Endothelial cell of umbilical vein (primary cell): ENCODE measurements around the gene LILRA2. TPM values are rescaled to one million over a fixed set of nuclear protein-coding genes. Genes with fewer than 3 reads are reported as not detected.

Experiments
- BruUV-seq: library from RNA; stranded (reverse); fragments of 400-500 nt; replicated peaks from 2 replicates; lab custom pipeline; 2021; lab: Mats Ljungman, UMichigan
- CTCF ChIA-PET: fragments of 300-600, 350-600 bp; sonication (Branson Sonifier 250); formaldehyde crosslinking; loops from one replicate; lab custom pipeline; 2021; ENCODE audit warnings: antibody characterized with exemption, inconsistent platforms; lab: Charles Lee
- POLR2A ChIA-PET: fragments of 300-600, 350-600 bp; sonication (Branson Sonifier 250); formaldehyde crosslinking; loops from one replicate; lab custom pipeline; 2021; ENCODE audit warnings: antibody characterized with exemption, inconsistent platforms; lab: Charles Lee
- DNase-seq: peaks from one replicate; pipeline ENCODE4 v3.0.0-alpha.2; 2011; ENCODE audit warnings: low read depth, low spot score
- FAIRE-seq: peaks from 2 replicates; lab custom pipeline; 2011; peaks lifted over from hg19 to GRCh38; lab: Jason Lieb, UNC
- H2AFZ ChIP-seq: 2 replicates; pipeline ENCODE4 v1.6.0; 2012; ENCODE audit warnings: low read depth, low read length, control low read depth, inconsistent platforms
- H3K27ac ChIP-seq: 2 replicates; pipeline ENCODE4 v1.5.1; 2011; ENCODE audit warnings: low read depth, mild to moderate bottlenecking, control low read depth, low read length, moderate library complexity; ENCODE audit not compliant: insufficient read depth
- H3K27me3 ChIP-seq, 2 experiments: 2 replicates each; pipeline versions ENCODE4 v1.6.0 to v1.6.1; 2011; ENCODE audit warnings: low read length in 2 of 2, mixed read lengths in 1 of 2; ENCODE audit not compliant: control insufficient read depth in 2 of 2, insufficient read depth in 2 of 2
- H3K36me3 ChIP-seq, 2 experiments: 2 replicates in 1 of 2; 3 replicates in 1 of 2; pipeline ENCODE4 v1.5.1; 2011; ENCODE audit warnings: low read length in 2 of 2, mild to moderate bottlenecking in 1 of 2, moderate library complexity in 1 of 2; ENCODE audit not compliant: control insufficient read depth in 2 of 2, insufficient read depth in 2 of 2; ENCODE audit errors: extremely low read depth in 1 of 2
- H3K4me1 ChIP-seq: 3 replicates; pipeline ENCODE4 v1.5.1; 2011; ENCODE audit warnings: mild to moderate bottlenecking, low read length; ENCODE audit not compliant: control insufficient read depth, insufficient read depth; ENCODE audit errors: extremely low read depth
- H3K4me2 ChIP-seq: 2 replicates; pipeline ENCODE4 v1.6.1; 2011; ENCODE audit warnings: low read length, control low read depth, mixed read lengths; ENCODE audit not compliant: insufficient read depth
- H3K4me3 ChIP-seq, 3 experiments: fragments of 200-600 bp in 1 of 3; sonication (generic), shearing (Covaris generic) in 1 of 3; replicated peaks in 1 of 3; 2 replicates each; pipeline ENCODE4 v1.5.1; 2011 to 2016; ENCODE audit warnings: control low read depth in 3 of 3, low read length in 3 of 3, mild to moderate bottlenecking in 2 of 3, inconsistent platforms in 1 of 3, low read depth in 1 of 3, moderate library complexity in 1 of 3; ENCODE audit not compliant: insufficient read depth in 1 of 3
- H3K79me2 ChIP-seq: 2 replicates; pipeline ENCODE4 v1.6.0; 2012; ENCODE audit warnings: low read length, inconsistent platforms; ENCODE audit not compliant: control insufficient read depth, insufficient read depth
- H3K9ac ChIP-seq: replicated peaks from 2 replicates; pipeline ENCODE3; 2011; ENCODE audit warnings: low read length, control low read depth; ENCODE audit not compliant: insufficient read depth; ENCODE audit errors: extremely low read depth
- H3K9me1 ChIP-seq: replicated peaks from 3 replicates; pipeline ENCODE4 v1.6.0; 2011; ENCODE audit warnings: mild to moderate bottlenecking, low read length; ENCODE audit not compliant: control insufficient read depth, insufficient read depth; ENCODE audit errors: extremely low read depth
- H3K9me3 ChIP-seq: replicated peaks from 2 replicates; pipeline ENCODE4 v1.5.1; 2012; ENCODE audit warnings: low read length, inconsistent platforms; ENCODE audit not compliant: control insufficient read depth, insufficient read depth
- H4K20me1 ChIP-seq: replicated peaks from 2 replicates; pipeline ENCODE3; 2011; ENCODE audit warnings: mild to moderate bottlenecking, low read length; ENCODE audit not compliant: control insufficient read depth, insufficient read depth; ENCODE audit errors: extremely low read depth
- CTCF ChIP-seq, 2 donors: IDR thresholded peaks; 1 replicate in 1 of 2; 2 replicates in 1 of 2; pipeline ENCODE4 v1.5.1; 2011; ENCODE audit warnings: low read length in 2 of 2, mild to moderate bottlenecking in 2 of 2, moderate library complexity in 2 of 2, control low read depth in 1 of 2, inconsistent platforms in 1 of 2, low read depth in 1 of 2; ENCODE audit not compliant: insufficient read depth in 1 of 2; ENCODE audit errors: extremely low read depth in 1 of 2
- EZH2 ChIP-seq: IDR thresholded peaks from 2 replicates; pipeline ENCODE4 v1.6.1; 2012; ENCODE audit warnings: borderline replicate concordance, low read depth, mild to moderate bottlenecking, moderate library complexity, low read length, inconsistent platforms; ENCODE audit not compliant: severe bottlenecking
- FOS ChIP-seq: IDR thresholded peaks from 2 replicates; pipeline ENCODE4 v1.6.1; 2011; ENCODE audit warnings: mild to moderate bottlenecking, low read length, moderate library complexity, borderline replicate concordance; ENCODE audit not compliant: insufficient read depth
- GATA2 ChIP-seq: IDR thresholded peaks from 2 replicates; pipeline ENCODE4 v1.7.0; 2011; ENCODE audit warnings: low read depth, mild to moderate bottlenecking, moderate library complexity, mixed read lengths, low read length; ENCODE audit not compliant: insufficient read length, insufficient read depth
- MAX ChIP-seq: IDR thresholded peaks from 2 replicates; pipeline ENCODE4 v1.6.1; 2011; ENCODE audit not compliant: insufficient read depth, insufficient read length
- POLR2A ChIP-seq: IDR thresholded peaks from 2 replicates; pipeline ENCODE4 v1.6.1; 2012; ENCODE audit warnings: low read depth, mild to moderate bottlenecking, control low read depth, low read length
- POLR2AphosphoS5 ChIP-seq: IDR thresholded peaks from 2 replicates; pipeline ENCODE4 v1.6.1; 2012; ENCODE audit warnings: low read depth, mild to moderate bottlenecking, control low read depth, low read length, moderate library complexity; ENCODE audit not compliant: insufficient read depth
- dilution Hi-C: fragments of 300-500 bp; cut with MboI; formaldehyde crosslinking; loops from one replicate; pipeline ENCODE4 v1.15.0; 2019; ENCODE audit warnings: low sequenced_read_pairs; ENCODE audit not compliant: extremely low pct_ligation_motif_present
- intact Hi-C: fragments of 100-400 bp; cut with micrococcal nuclease; formaldehyde crosslinking; loops from one replicate; pipeline ENCODE4 v1.10.0; 2022
- polyA plus RNA-seq, 4 experiments: library from polyadenylated mRNA; depleted of rRNA in 3 of 4; stranded (reverse) in 3 of 4; unstranded in 1 of 4; fragments of >200 nt; gene quantifications; 2 replicates each; pipeline versions ENCODE4 v1.2.1 to v1.2.3, GENCODE V29; 2011 to 2012; ENCODE audit warnings: missing spikeins in 1 of 4
- total RNA-seq: library from RNA; stranded (reverse); gene quantifications from 2 replicates; pipeline ENCODE4 v1.2.3, GENCODE V29; 2021

The LILRA2 gene
- total and polyA plus RNA-seq, 2 donors (not counting 3 experiments of a cell fraction or from before 2014, with no cell fraction given) = not detected

GRCh38 chr19:54551950-54552912 is 21.4 kb upstream of the LILRA2 start:
- Histone ChIP-seq H3K27me3 (no peaks in the 10 kb centered on the region), H3K4me1 (no peaks in the 10 kb centered on the region), H3K4me2 (no peak overlapping the region), H3K4me3 (no peak overlapping the region), H3K36me3 (no peaks in the 10 kb centered on the region), H3K27ac (no peak overlapping the region), H2AFZ (no peak overlapping the region), H3K79me2 (no peaks in the 10 kb centered on the region), H3K9me1 (no peaks in the 10 kb centered on the region), H3K9me3 (peaks cover 2% of the 10 kb centered on the region), H4K20me1 (no peaks in the 10 kb centered on the region), H3K9ac (no peak overlapping the region)
- DNase-seq = no peak
- no peak for FAIRE-seq
- intact Hi-C loops (no loop called here), dilution Hi-C loops (no loop called here)
- no peak for TF ChIP-seq POLR2AphosphoS5
- no peak for TF ChIP-seq FOS
- TF ChIP-seq MAX = no peak
- TF ChIP-seq POLR2A = no peak
- TF ChIP-seq CTCF (IDR thresholded peaks at IDR 0.05; ENCODE audit: extremely low read depth in 1 of 2, insufficient read depth in 1 of 2, low read depth in 1 of 2, low read length in 2 of 2) = no peak
- TF ChIP-seq GATA2 = no peak
- TF ChIP-seq EZH2 = no peak
- ChIA-PET CTCF (no interaction called here), POLR2A (no interaction called here)
- no TSS peak for BruUV-seq
